Sigmoid colon (tissue), 3 donors: Measurements from ENCODE around the gene TACR1.

Source experiments
- POLR2A ChIP-seq, 2 donors: fragments of 450-650 bp; IDR thresholded peaks; one replicate each; pipeline ENCODE4 v1.6.1; 2016; ENCODE audit warnings: antibody characterized with exemption in 2 of 2, mild to moderate bottlenecking in 2 of 2, moderate library complexity in 2 of 2
- TF ChIP-seq, protein P1 (sequence below), 4 experiments: fragments of 450-650 bp in 3 of 4; fragments of 200-600 bp in 1 of 4; IDR thresholded peaks; one replicate each; pipeline ENCODE4 v1.5.1; 2016 to 2019; ENCODE audit warnings: antibody characterized with exemption in 4 of 4, mild to moderate bottlenecking in 3 of 4, moderate library complexity in 2 of 4

DNA sequence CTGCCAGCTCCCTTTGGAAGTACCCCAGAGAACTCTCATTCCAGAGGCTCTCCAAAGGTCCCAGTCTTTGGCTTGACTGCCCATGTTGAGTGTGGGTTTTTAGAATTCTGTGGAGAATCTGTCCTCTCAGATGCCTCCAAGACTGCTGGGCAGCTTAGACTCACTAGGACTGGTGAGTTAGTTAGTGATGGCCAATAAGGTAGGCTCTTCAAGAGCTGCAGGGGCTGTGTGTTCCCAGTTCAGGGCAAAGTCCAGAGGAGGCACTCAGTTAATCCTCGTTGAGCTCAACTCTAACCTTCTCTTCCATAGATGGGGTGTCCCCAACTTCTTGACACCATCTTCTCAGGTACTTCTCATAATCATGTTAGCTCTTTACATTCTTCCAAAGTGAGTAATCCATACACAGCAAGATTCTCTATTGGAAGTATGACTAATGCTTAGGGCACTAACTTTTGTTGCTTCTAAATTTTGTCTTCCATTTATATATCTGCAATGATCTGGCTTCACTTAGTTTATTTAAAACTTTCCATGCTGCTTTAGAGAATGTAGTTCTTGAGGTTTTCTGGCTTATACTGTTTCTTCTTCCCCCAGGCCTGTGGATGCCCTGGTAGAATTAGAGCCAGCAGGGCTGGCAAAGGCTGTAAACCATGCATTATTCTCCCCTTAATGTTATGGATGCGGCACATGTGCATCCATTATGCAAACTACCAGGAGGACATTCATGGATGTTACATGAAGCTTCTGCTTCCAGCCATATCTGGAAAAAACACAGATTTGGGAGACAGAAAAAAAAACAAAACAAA lies 151.9 kb downstream of the TACR1 start:
- TF ChIP-seq POLR2A (IDR thresholded peaks at IDR 0.05) = no peak
- TF ChIP-seq, protein P1, sequence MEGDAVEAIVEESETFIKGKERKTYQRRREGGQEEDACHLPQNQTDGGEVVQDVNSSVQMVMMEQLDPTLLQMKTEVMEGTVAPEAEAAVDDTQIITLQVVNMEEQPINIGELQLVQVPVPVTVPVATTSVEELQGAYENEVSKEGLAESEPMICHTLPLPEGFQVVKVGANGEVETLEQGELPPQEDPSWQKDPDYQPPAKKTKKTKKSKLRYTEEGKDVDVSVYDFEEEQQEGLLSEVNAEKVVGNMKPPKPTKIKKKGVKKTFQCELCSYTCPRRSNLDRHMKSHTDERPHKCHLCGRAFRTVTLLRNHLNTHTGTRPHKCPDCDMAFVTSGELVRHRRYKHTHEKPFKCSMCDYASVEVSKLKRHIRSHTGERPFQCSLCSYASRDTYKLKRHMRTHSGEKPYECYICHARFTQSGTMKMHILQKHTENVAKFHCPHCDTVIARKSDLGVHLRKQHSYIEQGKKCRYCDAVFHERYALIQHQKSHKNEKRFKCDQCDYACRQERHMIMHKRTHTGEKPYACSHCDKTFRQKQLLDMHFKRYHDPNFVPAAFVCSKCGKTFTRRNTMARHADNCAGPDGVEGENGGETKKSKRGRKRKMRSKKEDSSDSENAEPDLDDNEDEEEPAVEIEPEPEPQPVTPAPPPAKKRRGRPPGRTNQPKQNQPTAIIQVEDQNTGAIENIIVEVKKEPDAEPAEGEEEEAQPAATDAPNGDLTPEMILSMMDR (IDR thresholded peaks at IDR 0.05) = no peak
